Islet of Langerhans (tissue), 1 donor: Measurements from ENCODE around the gene GATA5.
"Not testable (repeated sequence)": the region's sequence is repeated elsewhere in the genome, so short reads cannot be mapped to it uniquely, and the experiment has no call there.

Experiments
- FAIRE-seq: peaks from one replicate; lab custom pipeline; 2011; peaks lifted over from hg19 to GRCh38; lab: Jason Lieb, UNC

GATA5 gene

DNA sequence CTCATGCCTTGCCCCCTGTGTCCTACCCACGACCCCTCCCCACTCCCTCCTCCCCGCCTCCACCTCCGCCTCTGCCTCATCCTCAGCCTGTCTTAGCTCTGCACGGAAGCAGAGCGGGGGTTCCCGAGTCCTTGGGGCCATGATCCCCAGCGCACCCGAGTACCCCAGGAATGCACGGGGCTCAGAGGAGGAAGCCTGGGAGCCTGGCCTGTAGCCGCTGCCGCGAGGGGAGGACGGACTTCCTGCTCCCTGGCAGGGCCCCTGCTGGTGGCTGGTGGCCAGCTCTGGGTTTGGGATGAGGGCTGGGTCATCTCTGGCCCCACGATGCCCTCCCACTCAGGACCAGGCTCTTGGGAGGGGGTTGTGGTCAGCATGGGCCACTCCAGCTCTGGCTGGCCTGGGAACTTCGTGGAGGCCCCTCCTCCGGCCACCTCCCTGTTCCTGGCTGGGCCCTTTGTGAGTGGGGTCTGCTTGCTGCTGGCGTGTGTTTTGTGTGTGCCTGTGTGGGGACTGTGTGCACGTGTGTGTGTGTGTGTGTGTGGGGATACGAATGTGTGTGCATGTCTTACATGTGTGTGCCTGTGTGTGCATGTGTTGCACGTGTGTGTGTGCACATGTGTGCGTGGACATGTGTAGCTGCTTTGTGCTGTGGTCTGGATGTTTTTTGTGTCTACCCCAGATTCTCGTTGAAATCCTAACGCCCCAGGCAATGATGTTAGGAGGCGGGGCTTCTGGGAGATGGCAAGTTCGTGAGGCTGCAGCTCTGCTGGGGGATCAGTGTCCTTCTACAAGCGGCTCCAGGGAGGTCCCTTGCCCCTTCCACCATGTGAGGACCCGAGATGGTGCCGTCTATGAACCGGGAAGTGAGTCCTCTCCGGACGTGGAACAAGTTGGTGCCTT, 47.1 kb downstream of the GATA5 start:
- FAIRE-seq: no peak

- FAIRE-seq: no peak
Measured at GRCh38 chr20:62428002-62428372, 47.8 kb downstream of the GATA5 start.

GRCh38 chr20:62427172-62428001, 48.4 kb downstream of the GATA5 start, which contains the start of gene RBBP8NL:
Gene RBBP8NL (minus strand): TSS chr20:62427539. CDS start chr20:62419647, 7,892 bp downstream.
- FAIRE-seq: no peak

- no peak for FAIRE-seq
Measured at GRCh38 chr20:62426699-62427131, 49.1 kb downstream of the GATA5 start.

- FAIRE-seq: not testable (repeated sequence)
Measured at GRCh38 chr20:62426059-62426348, 49.8 kb downstream of the GATA5 start.

DNA sequence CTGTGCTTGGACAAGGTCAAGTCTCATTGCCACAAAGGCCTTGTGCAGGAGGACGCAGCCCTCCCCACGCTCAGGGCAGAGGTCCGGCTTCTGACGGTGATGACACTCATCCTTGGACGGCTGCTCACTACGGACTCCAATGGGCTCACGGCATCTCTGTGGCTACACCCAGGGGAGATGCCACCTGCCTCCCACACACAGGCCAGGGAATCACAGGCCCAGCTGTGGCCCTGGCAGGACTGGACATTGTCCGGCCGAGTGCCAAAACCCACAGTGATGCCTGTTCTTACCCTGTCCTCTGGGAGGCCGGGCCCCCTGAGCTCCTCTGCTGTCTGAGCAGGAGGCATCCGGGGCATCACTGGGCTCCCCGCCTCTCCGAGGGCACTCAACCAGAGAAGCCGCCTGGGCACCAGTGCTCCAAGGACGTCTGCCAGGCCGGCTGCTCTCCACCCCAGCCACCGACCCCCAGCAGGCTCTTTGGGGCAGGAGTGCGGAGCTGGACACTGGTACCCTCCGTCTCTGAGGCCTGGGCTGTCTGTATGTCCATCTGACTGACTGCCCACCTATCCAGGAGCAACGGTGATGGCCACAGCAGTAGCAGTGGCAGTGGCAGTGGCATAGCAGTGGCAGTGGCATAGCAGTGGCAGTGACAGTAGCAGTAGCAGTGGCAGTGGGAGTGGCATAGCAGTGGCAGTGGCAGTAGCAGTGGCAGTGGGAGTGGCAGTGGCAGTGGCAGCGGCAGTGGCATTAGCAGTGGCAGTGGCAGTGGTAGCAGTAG, 50.3 kb downstream of the GATA5 start:
- no peak for FAIRE-seq

DNA sequence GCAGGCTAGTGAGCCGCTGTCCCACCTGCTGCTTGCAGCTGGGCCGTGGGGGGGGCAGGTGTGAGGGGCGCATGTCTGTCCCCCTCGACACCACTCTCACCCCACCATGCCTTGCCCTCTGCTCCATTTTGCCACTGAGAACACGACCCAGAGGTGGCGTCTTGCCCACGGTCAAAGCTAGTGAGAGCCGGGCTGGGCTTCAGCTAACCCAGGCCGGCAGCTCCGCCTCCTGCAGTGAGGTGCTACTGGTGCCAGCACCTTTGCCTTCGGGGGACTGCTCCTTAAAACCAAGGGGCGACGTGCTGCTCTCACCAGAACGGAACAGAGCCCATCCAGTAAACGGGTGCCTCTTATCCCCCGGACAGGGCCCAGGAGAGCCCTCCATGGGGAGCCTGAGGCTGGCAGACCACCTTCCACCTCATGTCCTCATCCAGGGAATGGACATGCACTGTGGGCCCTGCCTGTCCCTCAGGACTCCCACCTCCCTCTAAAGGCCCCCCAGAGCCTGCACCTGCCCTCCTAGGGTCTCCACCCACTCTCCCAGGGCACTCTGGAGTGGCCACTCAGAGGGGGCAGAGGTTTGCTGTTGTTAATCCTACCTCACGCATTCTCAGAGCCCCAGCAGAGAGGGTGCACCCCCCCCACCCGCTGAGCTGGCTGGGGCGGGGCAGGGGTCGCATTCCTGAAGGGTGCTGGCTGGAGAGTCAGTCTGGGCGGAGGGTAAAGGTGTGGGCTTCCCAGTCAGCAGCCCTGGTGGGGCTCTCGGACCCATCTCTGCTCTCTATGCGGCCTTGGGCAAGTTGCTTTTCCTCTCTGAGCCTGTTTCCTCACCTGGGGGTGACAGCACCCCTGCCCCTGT, 51.3 kb downstream of the GATA5 start:
- FAIRE-seq: no peak

DNA sequence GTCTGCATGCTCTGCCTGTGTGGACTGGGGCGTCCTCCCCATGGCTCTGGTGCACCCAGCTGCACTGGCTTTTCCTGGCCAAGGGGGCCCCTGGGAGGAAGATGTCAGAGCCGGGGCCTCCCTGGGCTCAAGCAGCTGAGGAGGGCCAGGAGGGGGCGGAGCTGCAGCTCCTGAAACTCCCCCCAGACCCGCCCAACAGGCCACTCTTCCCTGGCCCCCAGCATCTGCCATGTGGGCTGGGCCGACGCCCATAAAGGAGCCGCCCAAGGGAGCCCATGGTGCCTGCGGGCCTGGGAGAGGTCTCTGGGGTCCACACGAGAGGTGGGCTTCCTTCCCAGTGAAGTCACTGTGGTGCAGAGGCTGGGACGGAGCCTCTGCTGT, 52.5 kb downstream of the GATA5 start:
- FAIRE-seq: no peak

- no peak for FAIRE-seq
Measured at GRCh38 chr20:62422636-62423325, 53.0 kb downstream of the GATA5 start.

DNA sequence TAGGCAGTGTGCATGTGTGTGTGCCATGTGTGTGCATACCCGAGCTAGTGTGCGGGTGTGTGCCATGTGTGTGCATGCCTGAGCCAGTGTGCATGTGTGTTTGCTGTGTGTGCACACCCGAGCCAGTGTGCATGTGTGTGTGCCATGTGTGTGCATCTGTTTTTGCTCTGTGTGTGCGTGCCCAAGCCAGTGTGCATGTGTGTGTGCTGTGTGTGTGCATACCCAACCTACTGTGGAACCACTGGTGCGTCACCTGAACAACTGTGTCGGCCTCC, 54.1 kb downstream of the GATA5 start:
- FAIRE-seq: no peak

- FAIRE-seq: no peak
Measured at GRCh38 chr20:62420846-62421715, 54.7 kb downstream of the GATA5 start.

DNA sequence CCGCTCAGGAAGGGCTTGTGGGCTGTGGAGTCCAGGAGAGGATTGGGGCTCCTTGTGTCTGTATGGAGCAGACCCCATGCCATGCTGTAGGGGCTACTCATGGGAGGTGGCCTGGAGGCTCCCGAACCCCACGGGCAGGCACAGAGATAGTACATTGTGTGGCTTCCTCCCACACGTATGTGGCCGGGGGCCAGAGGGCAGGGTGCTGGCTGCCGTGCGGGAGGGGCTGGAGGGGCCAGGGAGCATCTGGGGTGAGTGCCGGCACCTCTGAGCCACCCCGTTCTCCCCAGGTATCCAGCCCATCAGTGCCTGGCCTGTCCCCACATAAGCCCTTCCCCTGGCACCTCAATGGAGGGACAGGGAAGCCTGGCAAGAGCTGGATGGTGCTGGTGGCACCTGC, 56.0 kb downstream of the GATA5 start:
- FAIRE-seq: no peak

DNA sequence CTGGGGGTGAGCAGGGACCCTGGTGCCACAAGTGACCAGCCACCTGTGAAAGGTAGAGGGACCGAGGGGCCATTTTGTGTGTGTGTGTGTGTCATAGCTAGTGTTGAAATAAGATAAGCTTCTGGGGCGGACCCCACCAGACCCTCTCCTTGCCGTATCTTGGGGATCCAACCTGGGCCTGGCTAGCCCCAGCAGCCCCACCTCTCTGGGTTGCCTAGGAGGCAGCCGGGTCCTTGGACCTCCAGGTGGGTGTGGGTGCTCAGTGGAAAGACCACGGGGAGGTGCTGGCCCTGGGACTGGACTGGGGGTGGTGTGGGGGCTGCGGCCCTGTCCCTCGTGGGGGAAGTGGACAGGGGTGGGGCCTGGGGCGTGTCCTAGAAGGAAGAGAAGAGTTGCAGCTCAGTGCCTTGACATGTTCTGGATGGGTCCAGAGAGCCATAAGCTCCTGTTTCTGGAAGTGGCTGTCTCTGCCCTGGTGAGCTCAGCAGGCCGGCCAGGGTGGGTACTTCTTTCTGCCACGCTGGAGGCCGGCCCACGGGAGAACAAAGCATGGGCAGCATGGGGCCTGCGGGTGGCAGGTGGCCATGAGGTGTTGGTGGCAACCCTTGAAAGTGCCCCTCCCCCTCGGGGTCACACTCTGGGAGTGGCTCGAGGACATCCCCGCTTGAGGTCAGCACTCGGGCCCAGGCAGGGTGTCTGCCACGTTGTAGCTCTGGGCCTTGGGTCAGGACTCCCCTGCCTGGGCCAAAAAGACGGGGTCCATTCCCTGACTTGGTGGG, 56.9 kb downstream of the GATA5 start:
- FAIRE-seq: no peak

- FAIRE-seq: no peak
Measured at GRCh38 chr20:62417981-62418708, 57.6 kb downstream of the GATA5 start.

DNA sequence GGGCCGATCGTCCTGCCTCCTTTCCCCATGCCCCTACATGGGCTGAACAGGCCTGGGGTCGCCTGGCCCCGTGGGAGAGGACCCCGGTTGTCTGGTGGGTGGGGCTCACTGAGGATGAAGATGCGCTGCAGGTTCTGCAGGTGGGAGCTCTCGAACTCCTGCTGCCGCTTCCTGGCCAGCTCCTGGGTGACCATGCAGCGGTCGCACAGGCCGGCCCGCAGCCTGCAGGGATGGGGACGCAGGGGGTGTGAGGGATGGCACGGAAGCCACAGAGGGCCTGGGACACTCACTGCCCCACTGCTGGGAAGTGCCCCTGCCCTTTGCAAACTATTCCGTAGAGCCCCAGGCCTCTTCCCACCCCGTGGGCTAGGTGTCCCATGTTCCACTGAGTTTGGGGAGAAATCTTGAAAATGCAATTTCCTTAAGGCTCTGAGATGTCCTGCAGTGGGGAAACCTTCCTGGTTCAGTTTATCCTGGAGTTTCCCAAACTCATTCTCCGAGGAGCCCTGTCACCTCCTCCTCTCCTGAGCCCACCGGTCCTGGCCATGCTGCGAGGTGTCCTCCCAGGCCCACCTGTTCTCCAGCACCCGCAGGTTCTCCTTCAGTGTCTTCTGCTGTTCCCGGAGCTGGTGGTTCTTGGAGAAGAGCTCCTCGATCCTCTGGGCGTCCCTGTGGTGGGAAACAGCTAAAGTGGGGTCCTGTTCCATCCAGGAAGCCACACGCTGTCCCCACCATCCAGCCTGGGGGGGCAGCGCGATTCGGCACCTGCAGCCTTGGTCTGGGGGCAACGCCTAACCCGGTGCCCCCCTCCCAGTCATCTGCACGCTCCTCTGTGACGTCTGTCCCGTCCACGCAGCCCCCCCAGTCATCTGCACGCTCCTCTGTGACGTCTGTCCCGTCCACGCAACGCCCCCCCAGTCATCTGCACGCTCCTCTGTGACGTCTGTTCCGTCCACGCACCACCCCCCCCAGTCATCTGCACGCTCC, 58.9 kb downstream of the GATA5 start:
- no peak for FAIRE-seq

DNA sequence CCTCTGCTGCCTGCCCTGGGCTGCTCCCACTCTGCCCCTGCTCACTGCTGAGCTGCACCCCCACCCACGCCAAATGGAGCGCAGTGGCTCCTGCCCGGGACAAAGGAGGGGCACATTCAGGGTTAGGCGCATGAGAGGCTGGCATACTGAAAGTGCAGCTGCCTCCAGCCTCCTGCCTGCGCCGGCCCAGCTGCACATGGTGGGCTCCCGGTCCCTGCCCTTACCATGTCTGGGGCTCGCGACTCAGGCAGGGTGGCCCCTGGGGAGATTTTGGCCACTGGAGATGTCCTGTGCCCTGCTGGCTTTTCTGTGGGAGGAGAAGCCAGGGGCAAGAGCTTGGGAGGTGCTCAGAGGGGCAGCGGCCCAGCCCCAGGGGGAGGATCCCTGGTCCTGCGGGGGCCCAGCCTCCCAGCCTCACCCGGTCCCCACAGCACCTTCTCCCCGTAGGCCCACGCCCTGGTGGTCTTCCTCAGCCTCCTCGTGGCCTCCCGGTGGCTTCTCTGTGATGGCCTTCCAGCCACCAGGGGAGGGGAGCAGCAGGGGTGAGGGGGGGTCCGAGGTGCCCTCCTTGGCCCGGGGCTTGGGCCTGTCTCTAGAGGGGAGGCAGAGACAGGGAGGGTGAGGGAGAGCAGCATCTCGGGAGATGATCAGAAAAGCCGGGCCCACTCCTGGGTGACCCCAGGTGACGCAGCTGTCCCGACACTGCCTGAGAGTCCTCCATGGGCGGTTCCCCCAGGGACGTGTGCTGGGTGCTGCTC, 60.3 kb downstream of the GATA5 start:
- no peak for FAIRE-seq
